Stimulated activated CD4-positive, alpha-beta T cell treated with anti-CD3 and anti-CD28 coated beads, Interleukin-4, amount 100 ng/mL, for 4 hours (primary cell): Measurements from ENCODE around the gene SETSIP.
"Not testable (repeated sequence)": the region's sequence is repeated elsewhere in the genome, so short reads cannot be mapped to it uniquely, and the experiment has no call there.

Experiments
- DNase-seq, 2 experiments: peaks; one replicate each; pipeline ENCODE4 v3.0.0-alpha.2; 2020

SETSIP gene

DNA sequence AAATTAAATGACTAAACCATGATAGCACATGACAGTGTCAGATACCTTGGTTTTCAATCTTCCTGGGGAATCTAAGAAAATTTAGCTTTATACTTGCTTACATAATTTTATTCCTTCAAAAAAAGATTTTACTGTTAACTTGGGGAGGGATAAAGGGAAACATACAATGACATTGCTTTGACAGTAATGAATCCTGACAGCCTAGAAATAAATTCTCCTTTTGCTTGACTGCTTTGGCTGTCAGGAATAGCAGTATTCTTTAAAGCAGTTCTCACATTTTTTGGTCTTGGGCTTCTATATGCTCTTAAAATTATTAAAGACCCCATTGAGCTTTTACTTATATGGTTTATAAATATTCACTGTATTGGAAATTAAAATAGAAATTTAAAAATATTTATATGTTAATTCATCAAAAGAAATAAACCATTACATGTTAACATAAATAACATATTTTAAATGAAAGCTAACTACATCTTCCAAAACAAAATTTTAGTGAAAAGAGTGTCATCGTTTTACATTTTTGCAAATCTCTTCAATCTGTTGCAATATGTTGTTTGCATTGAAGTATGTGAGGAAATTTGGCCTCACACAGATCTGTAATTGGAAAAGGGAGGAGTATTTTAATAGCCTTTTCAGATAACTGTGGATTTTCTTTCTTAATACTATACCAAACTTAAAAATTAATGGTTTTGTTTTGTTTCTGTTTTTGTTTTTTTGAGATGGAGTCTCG, 29.3 kb downstream of the SETSIP start:
- DNase-seq: no peak

DNA sequence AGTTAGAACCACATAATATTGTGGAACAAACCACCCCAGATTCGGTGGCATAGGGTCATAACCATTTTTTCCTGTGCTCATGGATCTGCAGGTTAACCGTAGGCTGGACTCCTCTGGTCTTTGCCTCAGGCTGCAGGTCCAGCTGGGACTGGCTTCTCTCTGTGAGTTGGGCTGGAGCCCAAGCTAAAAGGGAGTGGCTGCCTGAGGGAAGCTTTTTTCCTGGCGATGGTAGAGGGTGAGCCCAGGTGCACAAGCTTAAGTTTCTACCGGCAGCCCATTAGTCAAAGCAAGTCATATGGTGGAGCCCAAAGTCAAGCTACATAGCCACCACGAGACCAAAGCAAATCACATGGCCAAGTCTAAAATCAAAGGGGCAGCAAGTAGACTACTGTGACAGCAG, 31.6 kb downstream of the SETSIP start:
- DNase-seq: no peak

DNA sequence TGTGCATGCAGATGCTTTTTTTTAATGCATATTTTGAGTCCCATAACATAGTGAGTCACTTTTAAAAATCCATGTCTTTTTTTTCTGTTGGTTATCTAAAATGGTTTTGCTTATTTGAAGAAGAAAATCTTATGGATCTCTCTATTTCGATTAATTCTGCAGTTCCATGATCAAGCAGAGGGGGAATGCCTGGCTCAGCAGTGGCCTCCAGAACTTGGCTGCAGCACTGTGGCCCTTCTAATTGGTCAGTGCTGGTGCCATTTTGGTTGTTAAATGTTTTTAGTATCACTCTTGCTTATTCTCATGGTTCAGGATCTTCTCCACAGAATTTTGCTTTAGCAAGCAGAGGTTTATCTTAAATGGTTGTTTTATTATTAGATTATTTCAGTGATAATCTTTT, 34.2 kb downstream of the SETSIP start:
- DNase-seq: no peak

DNA sequence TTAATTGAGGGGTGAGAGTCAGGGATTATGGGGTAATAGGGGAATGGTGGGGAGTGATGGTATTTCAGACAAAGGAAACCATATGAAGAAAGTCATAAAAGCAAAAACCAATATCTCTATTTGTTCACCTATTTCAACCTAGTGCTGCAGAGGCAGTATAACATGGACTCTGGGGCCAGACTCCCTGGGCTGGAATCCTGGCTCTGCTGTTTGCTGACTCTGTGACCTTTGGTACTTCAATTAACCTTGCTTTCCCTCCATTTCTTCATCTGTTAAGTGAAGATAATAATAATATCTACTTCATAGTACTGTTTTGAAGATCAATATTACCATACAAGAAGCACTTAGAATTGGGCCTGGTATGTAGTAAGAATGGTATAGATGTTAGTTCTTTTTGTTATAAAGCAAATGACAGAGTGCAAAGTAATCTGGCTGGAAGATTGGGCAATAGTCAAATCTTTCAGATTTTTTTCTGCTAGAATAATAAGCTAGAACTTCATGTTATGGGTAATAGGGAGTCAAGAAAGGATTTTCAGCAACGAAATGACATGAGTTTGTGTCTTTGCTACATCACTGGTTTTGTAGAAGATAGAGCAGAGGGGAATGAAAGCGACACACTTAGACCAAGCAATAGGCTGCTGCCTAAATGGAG, 36.4 kb downstream of the SETSIP start:
- DNase-seq: no peak

DNA sequence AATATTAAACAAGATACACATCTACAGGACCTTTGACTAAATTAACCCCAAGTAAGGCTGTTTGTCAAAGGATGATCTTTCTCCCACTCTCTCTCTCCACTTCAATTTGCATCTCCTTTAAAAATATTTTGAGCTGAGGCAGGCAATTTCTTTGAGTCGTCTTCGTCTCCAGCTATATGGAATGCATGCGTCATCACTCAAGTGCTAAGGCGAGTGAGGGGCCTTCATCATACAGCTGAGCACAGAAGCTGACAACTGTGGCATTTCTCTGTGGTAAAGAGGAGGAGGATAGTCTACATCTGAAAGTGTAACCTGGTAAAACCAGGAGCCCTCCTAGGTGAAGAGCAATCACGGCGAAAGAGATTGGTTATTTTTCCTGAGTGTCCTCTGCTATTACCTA, 37.8 kb downstream of the SETSIP start:
- no peak for DNase-seq

DNA sequence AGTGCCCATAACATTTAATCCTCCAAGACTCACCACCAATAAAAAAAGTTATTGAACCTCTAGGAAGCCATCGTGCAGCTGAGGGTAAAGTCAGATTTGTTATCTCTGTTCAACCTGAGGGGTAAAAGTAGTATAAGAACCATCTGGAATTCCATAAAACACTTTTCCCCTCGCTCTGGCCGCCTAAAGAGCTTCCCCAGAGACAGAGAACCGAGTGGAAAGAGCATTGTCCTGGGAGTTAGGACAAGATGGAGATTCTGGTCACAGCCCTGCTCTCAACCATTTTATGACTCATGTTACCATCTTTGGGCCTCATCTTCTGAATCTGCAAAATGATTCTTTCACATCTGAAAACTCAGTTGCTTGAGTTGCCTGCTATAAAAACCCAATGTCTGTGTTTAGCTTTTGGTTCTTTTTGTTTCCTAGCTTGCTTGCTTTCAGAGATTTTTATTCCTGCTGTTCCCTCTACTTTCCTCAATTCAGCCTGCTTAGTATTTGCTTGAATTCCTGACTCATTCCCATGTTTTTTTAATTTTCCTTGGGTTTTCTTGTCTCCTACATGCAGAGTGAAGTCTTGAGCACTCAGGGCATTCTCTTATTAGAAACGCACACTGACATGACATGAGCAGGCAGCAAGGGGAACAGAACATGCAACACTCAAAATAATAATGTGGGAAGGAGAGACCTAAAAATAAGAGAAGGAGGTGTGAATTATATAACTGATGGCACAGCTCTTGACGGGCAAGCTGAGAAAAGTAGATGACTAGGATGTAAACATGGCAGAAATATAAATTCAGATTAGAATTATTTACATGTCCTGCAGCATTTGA, 43.7 kb downstream of the SETSIP start:
- no peak for DNase-seq

DNA sequence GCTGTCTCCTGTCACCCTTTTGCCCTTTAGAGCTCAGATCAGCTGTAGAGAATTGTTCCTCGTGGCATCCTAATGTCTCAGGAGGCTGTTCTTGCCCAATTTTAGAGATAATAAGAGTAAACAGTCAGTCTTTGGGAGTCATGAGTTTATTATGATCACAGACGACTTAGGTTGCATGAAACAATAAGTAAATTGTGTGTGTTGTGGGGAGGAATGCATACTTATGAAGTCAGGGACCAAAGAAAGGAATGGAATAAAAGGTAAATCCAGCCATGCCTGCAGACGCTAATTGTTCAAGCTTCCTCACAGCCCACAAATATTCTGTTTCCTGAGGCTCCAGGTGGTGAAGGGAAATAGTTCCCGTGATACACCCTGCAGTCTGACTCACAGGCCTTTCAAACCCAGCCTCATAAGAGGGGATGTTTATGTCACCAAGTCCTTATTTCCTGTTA, 44.5 kb downstream of the SETSIP start:
- DNase-seq: no peak

DNA sequence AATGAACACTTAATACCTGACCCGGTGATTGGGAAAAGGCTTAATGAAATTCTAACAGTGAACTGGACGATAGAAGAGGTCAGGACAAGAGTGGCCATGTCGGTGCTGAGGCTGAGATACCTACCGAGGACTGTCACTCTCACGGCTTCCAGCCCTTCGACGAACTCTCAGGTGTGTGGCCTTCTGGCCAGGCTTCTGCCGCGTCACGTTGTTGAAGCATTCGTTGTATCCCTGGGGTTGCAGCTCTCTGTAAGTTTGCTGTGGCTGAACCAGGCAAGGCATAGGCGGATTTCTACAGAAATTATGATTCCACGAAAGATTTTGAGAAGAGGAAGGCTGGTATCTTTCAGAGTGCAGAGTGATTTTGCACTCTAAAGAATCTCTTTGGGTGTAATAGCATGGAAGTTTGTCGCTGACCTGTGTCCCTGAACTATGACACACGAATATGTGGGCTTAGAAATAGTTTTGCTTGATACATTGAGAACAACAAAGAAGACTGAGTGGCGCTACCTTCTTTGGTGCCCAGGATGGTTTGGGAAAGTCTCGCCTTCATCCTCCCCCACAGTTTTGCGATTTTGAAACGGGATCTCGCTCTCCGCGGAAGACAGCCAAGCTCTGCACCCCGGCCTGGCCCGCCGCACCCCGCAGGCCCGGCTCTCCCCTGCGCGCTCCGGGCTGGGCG, 45.8 kb downstream of the SETSIP start:
- DNase-seq: no peak

DNA sequence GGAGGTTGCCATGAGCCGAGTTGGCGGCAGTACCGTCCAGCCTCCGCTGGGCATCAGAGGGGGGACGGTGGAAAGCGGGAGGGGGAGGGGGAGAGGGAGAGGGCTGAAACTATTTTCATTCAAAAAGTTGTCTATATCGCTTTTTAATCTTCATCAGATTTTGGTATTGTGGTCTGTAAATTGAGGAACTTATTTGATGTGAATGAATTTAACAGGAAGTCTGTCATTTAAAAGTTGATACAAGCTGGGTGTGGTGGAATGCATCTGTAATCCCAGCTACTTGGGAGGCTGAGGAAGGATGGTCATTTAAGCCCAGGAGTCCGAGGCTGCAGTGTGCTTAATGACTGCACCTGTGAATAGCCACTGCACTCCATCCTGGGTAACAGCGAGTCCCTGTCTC, 48.4 kb downstream of the SETSIP start:
- no peak for DNase-seq

DNA sequence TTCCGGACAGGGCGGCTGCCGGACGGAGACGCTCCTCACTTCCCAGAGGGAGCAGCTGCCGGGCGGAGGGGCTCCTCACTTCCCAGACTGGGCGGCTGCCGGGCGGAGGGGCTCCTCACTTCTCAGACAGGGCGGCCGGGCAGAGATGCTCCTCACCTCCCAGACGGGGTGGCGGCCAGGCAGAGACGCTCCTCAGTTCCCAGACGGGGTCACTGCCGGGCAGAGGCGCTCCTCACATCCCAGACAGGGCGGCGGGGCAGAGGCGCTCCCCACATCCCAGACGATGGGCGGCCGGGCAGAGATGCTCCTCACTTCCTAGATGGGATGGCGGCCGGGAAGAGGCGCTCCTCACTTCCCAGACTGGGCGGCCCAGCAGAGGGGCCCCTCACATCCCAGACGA, 49.2 kb downstream of the SETSIP start:
- not testable (repeated sequence) for DNase-seq
